HepG2 (cell line): Measurements from ENCODE around the gene CES2.

Experiments used
- JDP2 ChIP-seq: sonication (generic); formaldehyde crosslinking; IDR thresholded peaks from 2 replicates; pipeline ENCODE4 v1.8.1; 2022; ENCODE audit warnings: missing genetic modification reagents, borderline replicate concordance
- KMT2A ChIP-seq: sonication (generic); formaldehyde crosslinking; IDR thresholded peaks from 2 replicates; pipeline ENCODE4 v1.4.0; 2020; ENCODE audit warnings: missing genetic modification reagents
- RBM39 ChIP-seq: fragments of 200-400 bp; formaldehyde crosslinking; IDR thresholded peaks from one replicate; pipeline ENCODE4 v1.6.1; 2018; ENCODE audit warnings: antibody characterized with exemption, mild to moderate bottlenecking, low read depth, low read length; ENCODE audit not compliant: poor library complexity, severe bottlenecking
- RXRA ChIP-seq: sonication (generic); formaldehyde crosslinking; IDR thresholded peaks from 2 replicates; pipeline ENCODE4 v1.5.1; 2020; ENCODE audit warnings: missing genetic modification reagents
- SALL2 ChIP-seq: sonication (generic); formaldehyde crosslinking; IDR thresholded peaks from 2 replicates; pipeline ENCODE4 v1.8.1; 2023; ENCODE audit warnings: mild to moderate bottlenecking, missing genetic modification reagents, inconsistent platforms
- SIN3A ChIP-seq: IDR thresholded peaks from 2 replicates; pipeline ENCODE4 v1.6.1; 2011; ENCODE audit warnings: low read depth, mild to moderate bottlenecking, control low read depth, low read length, borderline replicate concordance
- ZNF878 ChIP-seq: sonication (generic); formaldehyde crosslinking; IDR thresholded peaks from 2 replicates; pipeline ENCODE4 v1.8.1; 2023; ENCODE audit warnings: mild to moderate bottlenecking, missing genetic modification reagents, moderate library complexity
- TF ChIP-seq, protein P1 (sequence below): sonication (generic); formaldehyde crosslinking; IDR thresholded peaks from 2 replicates; pipeline ENCODE4 v1.4.0; 2020; ENCODE audit warnings: missing genetic modification reagents
- TF ChIP-seq, protein P2 (sequence below), 2 experiments: IDR thresholded peaks; 2 replicates each; pipeline ENCODE4 v1.6.1; 2011 to 2012; ENCODE audit warnings: low read length in 2 of 2, borderline replicate concordance in 1 of 2, low read depth in 1 of 2, mild to moderate bottlenecking in 1 of 2, moderate library complexity in 1 of 2
- TF ChIP-seq, protein P3 (sequence below): sonication (generic); formaldehyde crosslinking; IDR thresholded peaks from 2 replicates; pipeline ENCODE4 v1.4.0; 2020; ENCODE audit warnings: low read depth, mild to moderate bottlenecking, missing genetic modification reagents
- TF ChIP-seq, protein P4 (sequence below): sonication (generic); formaldehyde crosslinking; IDR thresholded peaks from 2 replicates; pipeline ENCODE4 v1.5.0; 2020; ENCODE audit warnings: mild to moderate bottlenecking, missing genetic modification reagents, moderate library complexity
- TF ChIP-seq, protein P5 (sequence below): fragments of 450-650 bp; IDR thresholded peaks from 2 replicates; pipeline ENCODE4 v1.6.1; 2016
- TF ChIP-seq, protein P6 (sequence below): IDR thresholded peaks from 2 replicates; pipeline ENCODE4 v1.6.1; 2012; ENCODE audit warnings: inconsistent platforms

DNA sequence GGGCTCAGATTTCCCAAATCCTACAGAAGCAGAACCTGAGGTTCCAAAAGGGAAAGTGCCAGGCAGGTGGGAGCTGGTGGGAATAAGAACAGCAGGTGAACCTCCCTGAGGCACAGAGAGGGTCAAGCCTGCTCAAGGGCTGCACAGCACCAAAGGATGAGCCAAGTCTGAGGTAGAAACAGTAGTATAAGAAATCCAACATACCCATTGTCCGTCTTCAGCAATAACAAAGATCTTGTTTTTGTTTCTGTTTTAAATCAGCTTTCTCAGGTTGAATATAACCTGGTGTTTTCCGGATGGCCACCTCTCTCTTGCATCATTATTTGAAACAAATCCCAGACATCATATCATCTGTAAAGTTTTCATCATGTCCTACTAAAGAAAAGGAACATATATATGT is 15.1 kb downstream of the CES2 start:
- TF ChIP-seq RBM39 (no peak), KMT2A (CRISPR knock-in tag) (no peak), RXRA (no peak), JDP2 (CRISPR knock-in tag) (no peak), SIN3A (no peak), ZNF878 (CRISPR knock-in tag) (no peak), SALL2 (CRISPR knock-in tag) (no peak)
- TF ChIP-seq, protein P1, sequence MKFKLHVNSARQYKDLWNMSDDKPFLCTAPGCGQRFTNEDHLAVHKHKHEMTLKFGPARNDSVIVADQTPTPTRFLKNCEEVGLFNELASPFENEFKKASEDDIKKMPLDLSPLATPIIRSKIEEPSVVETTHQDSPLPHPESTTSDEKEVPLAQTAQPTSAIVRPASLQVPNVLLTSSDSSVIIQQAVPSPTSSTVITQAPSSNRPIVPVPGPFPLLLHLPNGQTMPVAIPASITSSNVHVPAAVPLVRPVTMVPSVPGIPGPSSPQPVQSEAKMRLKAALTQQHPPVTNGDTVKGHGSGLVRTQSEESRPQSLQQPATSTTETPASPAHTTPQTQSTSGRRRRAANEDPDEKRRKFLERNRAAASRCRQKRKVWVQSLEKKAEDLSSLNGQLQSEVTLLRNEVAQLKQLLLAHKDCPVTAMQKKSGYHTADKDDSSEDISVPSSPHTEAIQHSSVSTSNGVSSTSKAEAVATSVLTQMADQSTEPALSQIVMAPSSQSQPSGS, result no peak
- TF ChIP-seq, protein P2, sequence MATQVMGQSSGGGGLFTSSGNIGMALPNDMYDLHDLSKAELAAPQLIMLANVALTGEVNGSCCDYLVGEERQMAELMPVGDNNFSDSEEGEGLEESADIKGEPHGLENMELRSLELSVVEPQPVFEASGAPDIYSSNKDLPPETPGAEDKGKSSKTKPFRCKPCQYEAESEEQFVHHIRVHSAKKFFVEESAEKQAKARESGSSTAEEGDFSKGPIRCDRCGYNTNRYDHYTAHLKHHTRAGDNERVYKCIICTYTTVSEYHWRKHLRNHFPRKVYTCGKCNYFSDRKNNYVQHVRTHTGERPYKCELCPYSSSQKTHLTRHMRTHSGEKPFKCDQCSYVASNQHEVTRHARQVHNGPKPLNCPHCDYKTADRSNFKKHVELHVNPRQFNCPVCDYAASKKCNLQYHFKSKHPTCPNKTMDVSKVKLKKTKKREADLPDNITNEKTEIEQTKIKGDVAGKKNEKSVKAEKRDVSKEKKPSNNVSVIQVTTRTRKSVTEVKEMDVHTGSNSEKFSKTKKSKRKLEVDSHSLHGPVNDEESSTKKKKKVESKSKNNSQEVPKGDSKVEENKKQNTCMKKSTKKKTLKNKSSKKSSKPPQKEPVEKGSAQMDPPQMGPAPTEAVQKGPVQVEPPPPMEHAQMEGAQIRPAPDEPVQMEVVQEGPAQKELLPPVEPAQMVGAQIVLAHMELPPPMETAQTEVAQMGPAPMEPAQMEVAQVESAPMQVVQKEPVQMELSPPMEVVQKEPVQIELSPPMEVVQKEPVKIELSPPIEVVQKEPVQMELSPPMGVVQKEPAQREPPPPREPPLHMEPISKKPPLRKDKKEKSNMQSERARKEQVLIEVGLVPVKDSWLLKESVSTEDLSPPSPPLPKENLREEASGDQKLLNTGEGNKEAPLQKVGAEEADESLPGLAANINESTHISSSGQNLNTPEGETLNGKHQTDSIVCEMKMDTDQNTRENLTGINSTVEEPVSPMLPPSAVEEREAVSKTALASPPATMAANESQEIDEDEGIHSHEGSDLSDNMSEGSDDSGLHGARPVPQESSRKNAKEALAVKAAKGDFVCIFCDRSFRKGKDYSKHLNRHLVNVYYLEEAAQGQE (IDR thresholded peaks at IDR 0.05; ENCODE audit: borderline replicate concordance in 1 of 2, low read depth in 1 of 2, low read length in 2 of 2), result no peak
- TF ChIP-seq, protein P3, sequence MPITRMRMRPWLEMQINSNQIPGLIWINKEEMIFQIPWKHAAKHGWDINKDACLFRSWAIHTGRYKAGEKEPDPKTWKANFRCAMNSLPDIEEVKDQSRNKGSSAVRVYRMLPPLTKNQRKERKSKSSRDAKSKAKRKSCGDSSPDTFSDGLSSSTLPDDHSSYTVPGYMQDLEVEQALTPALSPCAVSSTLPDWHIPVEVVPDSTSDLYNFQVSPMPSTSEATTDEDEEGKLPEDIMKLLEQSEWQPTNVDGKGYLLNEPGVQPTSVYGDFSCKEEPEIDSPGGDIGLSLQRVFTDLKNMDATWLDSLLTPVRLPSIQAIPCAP (CRISPR knock-in tag), result no peak
- TF ChIP-seq, protein P4, sequence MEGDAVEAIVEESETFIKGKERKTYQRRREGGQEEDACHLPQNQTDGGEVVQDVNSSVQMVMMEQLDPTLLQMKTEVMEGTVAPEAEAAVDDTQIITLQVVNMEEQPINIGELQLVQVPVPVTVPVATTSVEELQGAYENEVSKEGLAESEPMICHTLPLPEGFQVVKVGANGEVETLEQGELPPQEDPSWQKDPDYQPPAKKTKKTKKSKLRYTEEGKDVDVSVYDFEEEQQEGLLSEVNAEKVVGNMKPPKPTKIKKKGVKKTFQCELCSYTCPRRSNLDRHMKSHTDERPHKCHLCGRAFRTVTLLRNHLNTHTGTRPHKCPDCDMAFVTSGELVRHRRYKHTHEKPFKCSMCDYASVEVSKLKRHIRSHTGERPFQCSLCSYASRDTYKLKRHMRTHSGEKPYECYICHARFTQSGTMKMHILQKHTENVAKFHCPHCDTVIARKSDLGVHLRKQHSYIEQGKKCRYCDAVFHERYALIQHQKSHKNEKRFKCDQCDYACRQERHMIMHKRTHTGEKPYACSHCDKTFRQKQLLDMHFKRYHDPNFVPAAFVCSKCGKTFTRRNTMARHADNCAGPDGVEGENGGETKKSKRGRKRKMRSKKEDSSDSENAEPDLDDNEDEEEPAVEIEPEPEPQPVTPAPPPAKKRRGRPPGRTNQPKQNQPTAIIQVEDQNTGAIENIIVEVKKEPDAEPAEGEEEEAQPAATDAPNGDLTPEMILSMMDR (CRISPR knock-in tag), result no peak
- TF ChIP-seq, protein P5, sequence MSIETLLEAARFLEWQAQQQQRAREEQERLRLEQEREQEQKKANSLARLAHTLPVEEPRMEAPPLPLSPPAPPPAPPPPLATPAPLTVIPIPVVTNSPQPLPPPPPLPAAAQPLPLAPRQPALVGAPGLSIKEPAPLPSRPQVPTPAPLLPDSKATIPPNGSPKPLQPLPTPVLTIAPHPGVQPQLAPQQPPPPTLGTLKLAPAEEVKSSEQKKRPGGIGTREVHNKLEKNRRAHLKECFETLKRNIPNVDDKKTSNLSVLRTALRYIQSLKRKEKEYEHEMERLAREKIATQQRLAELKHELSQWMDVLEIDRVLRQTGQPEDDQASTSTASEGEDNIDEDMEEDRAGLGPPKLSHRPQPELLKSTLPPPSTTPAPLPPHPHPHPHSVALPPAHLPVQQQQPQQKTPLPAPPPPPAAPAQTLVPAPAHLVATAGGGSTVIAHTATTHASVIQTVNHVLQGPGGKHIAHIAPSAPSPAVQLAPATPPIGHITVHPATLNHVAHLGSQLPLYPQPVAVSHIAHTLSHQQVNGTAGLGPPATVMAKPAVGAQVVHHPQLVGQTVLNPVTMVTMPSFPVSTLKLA, result no peak
- TF ChIP-seq, protein P6, sequence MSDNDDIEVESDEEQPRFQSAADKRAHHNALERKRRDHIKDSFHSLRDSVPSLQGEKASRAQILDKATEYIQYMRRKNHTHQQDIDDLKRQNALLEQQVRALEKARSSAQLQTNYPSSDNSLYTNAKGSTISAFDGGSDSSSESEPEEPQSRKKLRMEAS, result no peak
